ENCODE data around the gene TMEM53.

- TF ChIP-seq, protein P1, sequence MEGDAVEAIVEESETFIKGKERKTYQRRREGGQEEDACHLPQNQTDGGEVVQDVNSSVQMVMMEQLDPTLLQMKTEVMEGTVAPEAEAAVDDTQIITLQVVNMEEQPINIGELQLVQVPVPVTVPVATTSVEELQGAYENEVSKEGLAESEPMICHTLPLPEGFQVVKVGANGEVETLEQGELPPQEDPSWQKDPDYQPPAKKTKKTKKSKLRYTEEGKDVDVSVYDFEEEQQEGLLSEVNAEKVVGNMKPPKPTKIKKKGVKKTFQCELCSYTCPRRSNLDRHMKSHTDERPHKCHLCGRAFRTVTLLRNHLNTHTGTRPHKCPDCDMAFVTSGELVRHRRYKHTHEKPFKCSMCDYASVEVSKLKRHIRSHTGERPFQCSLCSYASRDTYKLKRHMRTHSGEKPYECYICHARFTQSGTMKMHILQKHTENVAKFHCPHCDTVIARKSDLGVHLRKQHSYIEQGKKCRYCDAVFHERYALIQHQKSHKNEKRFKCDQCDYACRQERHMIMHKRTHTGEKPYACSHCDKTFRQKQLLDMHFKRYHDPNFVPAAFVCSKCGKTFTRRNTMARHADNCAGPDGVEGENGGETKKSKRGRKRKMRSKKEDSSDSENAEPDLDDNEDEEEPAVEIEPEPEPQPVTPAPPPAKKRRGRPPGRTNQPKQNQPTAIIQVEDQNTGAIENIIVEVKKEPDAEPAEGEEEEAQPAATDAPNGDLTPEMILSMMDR (conservative IDR thresholded peaks at IDR 0.05): no peak
- TF ChIP-seq ZFX (IDR thresholded peaks at IDR 0.05): no peak
Measured at GRCh38 chr1:44670751-44671640, 3.3 kb downstream of the TMEM53 start.

Measured in C4-2B (cell line).